ENCODE data around the gene CCDC178. TPM values are rescaled to one million over a fixed set of nuclear protein-coding genes. Genes with fewer than 3 reads are reported as not detected.
A peak's percentile ranks its signal among the peaks of the same experiment; 100 is the strongest.

Gene CCDC178
- total and polyA plus RNA-seq, 2 donors (not counting 1 experiment from before 2014, with no cell fraction given) = 0.17 TPM; not detected in 1

- Histone ChIP-seq H3K4me2 (ENCODE audit: extremely low read depth, insufficient read depth, low read length) (no peak overlapping the region), H4K20me1 (ENCODE audit: control insufficient read depth, extremely low read depth, insufficient read depth, low read length) (no peaks in the 10 kb centered on the region), H3K79me2 (ENCODE audit: control insufficient read depth, insufficient read depth, low read length) (no peaks in the 10 kb centered on the region), H3K4me3 (replicated peaks in 1 of 4; ENCODE audit: control extremely low read depth in 1 of 4, insufficient read depth in 1 of 4, low read depth in 3 of 4, low read length in 4 of 4) (no peak overlapping the region), H3K9me3 (ENCODE audit: control insufficient read depth, insufficient read depth, low read depth, low read length) (no peaks in the 10 kb centered on the region), H3K4me1 (ENCODE audit: control insufficient read depth, extremely low read depth, insufficient read depth, low read length) (no peaks in the 10 kb centered on the region), H2AFZ (ENCODE audit: low read length) (no peak overlapping the region), H3K27ac (ENCODE audit: insufficient read depth, low read length) (no peak overlapping the region), H3K27me3 (ENCODE audit: control insufficient read depth, insufficient read depth, low read length) (no peaks in the 10 kb centered on the region), H3K36me3 (ENCODE audit: control insufficient read depth, insufficient read depth, low read length) (no peaks in the 10 kb centered on the region), H3K9ac (ENCODE audit: insufficient read depth, low read length) (no peak overlapping the region)
- TF ChIP-seq EZH2 (IDR thresholded peaks at IDR 0.05; ENCODE audit: low read length, missing control alignments) (no peak), CTCF (conservative IDR thresholded peaks at IDR 0.05 in 1 of 2, IDR thresholded peaks at IDR 0.05 in 1 of 2; ENCODE audit: low read depth in 1 of 2, low read length in 2 of 2) (no peak)
- no peak for DNase-seq (ENCODE audit: low read depth in 2 of 2)
These were observed 201.2 kb downstream of the CCDC178 start for GRCh38 chr18:33239298-33239697.

- H2AFZ ChIP-seq (ENCODE audit: low read length) = no peak overlapping the region
- H3K4me1 ChIP-seq (ENCODE audit: control insufficient read depth, extremely low read depth, insufficient read depth, low read length) = no peaks in the 10 kb centered on the region
- no peaks in the 10 kb centered on the region for H4K20me1 ChIP-seq (ENCODE audit: control insufficient read depth, extremely low read depth, insufficient read depth, low read length)
- H3K79me2 ChIP-seq (ENCODE audit: control insufficient read depth, insufficient read depth, low read length) = no peaks in the 10 kb centered on the region
- H3K4me2 ChIP-seq (ENCODE audit: extremely low read depth, insufficient read depth, low read length) = no peak overlapping the region
- TF ChIP-seq EZH2 (IDR thresholded peaks at IDR 0.05; ENCODE audit: low read length, missing control alignments) = no peak
- no peak for TF ChIP-seq CTCF (conservative IDR thresholded peaks at IDR 0.05 in 1 of 2, IDR thresholded peaks at IDR 0.05 in 1 of 2; ENCODE audit: low read depth in 1 of 2, low read length in 2 of 2)
- H3K9me3 ChIP-seq (ENCODE audit: control insufficient read depth, insufficient read depth, low read depth, low read length) = no peaks in the 10 kb centered on the region
- H3K27ac ChIP-seq (ENCODE audit: insufficient read depth, low read length) = no peak overlapping the region
- H3K4me3 ChIP-seq (replicated peaks in 1 of 4; ENCODE audit: control extremely low read depth in 1 of 4, insufficient read depth in 1 of 4, low read depth in 3 of 4, low read length in 4 of 4) = no peak overlapping the region
- H3K9ac ChIP-seq (ENCODE audit: insufficient read depth, low read length) = no peak overlapping the region
- no peaks in the 10 kb centered on the region for H3K27me3 ChIP-seq (ENCODE audit: control insufficient read depth, insufficient read depth, low read length)
- H3K36me3 ChIP-seq (ENCODE audit: control insufficient read depth, insufficient read depth, low read length) = no peaks in the 10 kb centered on the region
- DNase-seq (ENCODE audit: low read depth in 2 of 2) = no peak
These were observed 208.2 kb downstream of the CCDC178 start for GRCh38 chr18:33232318-33232626.

- no peak overlapping the region for H3K4me3 ChIP-seq (replicated peaks in 1 of 4; ENCODE audit: control extremely low read depth in 1 of 4, insufficient read depth in 1 of 4, low read depth in 3 of 4, low read length in 4 of 4)
- no peak overlapping the region for H3K4me2 ChIP-seq (ENCODE audit: extremely low read depth, insufficient read depth, low read length)
- H3K79me2 ChIP-seq (ENCODE audit: control insufficient read depth, insufficient read depth, low read length) = no peaks in the 10 kb centered on the region
- no peaks in the 10 kb centered on the region for H4K20me1 ChIP-seq (ENCODE audit: control insufficient read depth, extremely low read depth, insufficient read depth, low read length)
- no peaks in the 10 kb centered on the region for H3K27me3 ChIP-seq (ENCODE audit: control insufficient read depth, insufficient read depth, low read length)
- no peaks in the 10 kb centered on the region for H3K9me3 ChIP-seq (ENCODE audit: control insufficient read depth, insufficient read depth, low read depth, low read length)
- H3K9ac ChIP-seq (ENCODE audit: insufficient read depth, low read length) = no peak overlapping the region
- TF ChIP-seq EZH2 (IDR thresholded peaks at IDR 0.05; ENCODE audit: low read length, missing control alignments) (no peak), CTCF (conservative IDR thresholded peaks at IDR 0.05 in 1 of 2, IDR thresholded peaks at IDR 0.05 in 1 of 2; ENCODE audit: low read depth in 1 of 2, low read length in 2 of 2) (peak; percentile 89 to 98)
- H3K27ac ChIP-seq (ENCODE audit: insufficient read depth, low read length) = no peak overlapping the region
- no peak overlapping the region for H2AFZ ChIP-seq (ENCODE audit: low read length)
- H3K36me3 ChIP-seq (ENCODE audit: control insufficient read depth, insufficient read depth, low read length) = no peaks in the 10 kb centered on the region
- no peaks in the 10 kb centered on the region for H3K4me1 ChIP-seq (ENCODE audit: control insufficient read depth, extremely low read depth, insufficient read depth, low read length)
- peak; percentile 47 to 77 for DNase-seq (ENCODE audit: low read depth in 2 of 2)
These were observed 208.8 kb downstream of the CCDC178 start for GRCh38 chr18:33231474-33232317.
